OCI-LY1 (cell line): ENCODE measurements around the gene LIPC.

Experiments used
- EZH2 ChIP-seq: fragments of 200-600 bp; sonication (generic), shearing (Covaris generic); IDR thresholded peaks from 2 replicates; pipeline ENCODE4 v1.8.0; 2017; ENCODE audit warnings: borderline replicate concordance, mixed run types, mild to moderate bottlenecking, antibody characterized with exemption, low read length, moderate library complexity, mixed read lengths
- TF ChIP-seq, protein P1 (sequence below): fragments of 200-600 bp; sonication (generic), shearing (Covaris generic); IDR thresholded peaks from 2 replicates; pipeline ENCODE4 v1.5.1; 2017; ENCODE audit warnings: mild to moderate bottlenecking, antibody characterized with exemption, low read length, moderate library complexity, mixed read lengths

DNA sequence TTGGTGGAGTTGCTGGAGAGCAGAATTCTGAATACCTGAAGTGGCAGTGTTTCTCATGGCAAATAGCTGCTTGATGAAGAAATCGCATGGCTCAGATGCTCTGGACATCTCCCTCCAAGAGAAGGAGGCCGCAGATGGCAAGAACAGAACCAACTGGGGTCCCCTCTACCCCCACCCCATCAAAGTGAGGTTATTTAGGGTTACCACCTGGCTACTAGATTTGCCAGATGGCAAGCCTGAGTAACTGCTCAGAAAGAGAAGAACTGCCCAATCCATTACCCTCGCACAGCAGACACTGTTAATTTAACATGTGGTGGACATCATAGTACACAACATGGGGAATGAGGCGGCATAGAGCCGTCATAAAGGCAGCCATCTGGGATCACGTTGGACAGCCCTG lies 30.5 kb upstream of the LIPC start:
- TF ChIP-seq, protein P1, sequence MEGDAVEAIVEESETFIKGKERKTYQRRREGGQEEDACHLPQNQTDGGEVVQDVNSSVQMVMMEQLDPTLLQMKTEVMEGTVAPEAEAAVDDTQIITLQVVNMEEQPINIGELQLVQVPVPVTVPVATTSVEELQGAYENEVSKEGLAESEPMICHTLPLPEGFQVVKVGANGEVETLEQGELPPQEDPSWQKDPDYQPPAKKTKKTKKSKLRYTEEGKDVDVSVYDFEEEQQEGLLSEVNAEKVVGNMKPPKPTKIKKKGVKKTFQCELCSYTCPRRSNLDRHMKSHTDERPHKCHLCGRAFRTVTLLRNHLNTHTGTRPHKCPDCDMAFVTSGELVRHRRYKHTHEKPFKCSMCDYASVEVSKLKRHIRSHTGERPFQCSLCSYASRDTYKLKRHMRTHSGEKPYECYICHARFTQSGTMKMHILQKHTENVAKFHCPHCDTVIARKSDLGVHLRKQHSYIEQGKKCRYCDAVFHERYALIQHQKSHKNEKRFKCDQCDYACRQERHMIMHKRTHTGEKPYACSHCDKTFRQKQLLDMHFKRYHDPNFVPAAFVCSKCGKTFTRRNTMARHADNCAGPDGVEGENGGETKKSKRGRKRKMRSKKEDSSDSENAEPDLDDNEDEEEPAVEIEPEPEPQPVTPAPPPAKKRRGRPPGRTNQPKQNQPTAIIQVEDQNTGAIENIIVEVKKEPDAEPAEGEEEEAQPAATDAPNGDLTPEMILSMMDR, result no peak
- TF ChIP-seq EZH2, result no peak
